ENCODE measurements around the gene MTHFD2L.

Gene MTHFD2L

DNA sequence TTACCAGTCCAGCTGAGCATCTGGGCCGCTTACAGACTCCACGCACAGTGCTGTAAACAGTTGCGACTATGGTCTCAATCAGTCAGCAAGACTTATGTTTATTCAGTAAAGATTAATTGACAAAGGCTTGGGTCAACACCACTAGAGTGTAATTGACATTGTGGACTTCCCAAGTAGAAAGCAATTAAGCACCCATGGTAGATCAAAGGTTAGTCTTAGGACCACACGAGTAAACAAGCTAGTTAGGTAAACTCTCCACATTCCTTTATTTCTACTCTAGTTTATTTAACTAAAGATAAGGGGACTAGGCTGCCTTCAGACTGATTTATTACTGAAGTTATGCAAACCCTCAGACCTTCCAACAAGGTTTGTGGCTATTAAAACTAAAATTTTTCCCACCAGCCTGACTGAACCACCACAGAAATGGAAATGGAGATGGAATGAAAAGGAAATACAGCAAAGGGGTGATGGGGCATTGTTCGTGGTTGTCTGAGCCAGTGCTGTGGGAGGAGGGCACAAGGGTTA lies 44.2 kb downstream of the MTHFD2L start:
- TF ChIP-seq, protein P1, sequence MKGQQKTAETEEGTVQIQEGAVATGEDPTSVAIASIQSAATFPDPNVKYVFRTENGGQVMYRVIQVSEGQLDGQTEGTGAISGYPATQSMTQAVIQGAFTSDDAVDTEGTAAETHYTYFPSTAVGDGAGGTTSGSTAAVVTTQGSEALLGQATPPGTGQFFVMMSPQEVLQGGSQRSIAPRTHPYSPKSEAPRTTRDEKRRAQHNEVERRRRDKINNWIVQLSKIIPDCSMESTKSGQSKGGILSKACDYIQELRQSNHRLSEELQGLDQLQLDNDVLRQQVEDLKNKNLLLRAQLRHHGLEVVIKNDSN (IDR thresholded peaks at IDR 0.05): no peak
- no peak for TF ChIP-seq EP300 (IDR thresholded peaks at IDR 0.05; ENCODE audit: borderline replicate concordance)
- TF ChIP-seq FOXM1 (IDR thresholded peaks at IDR 0.05; ENCODE audit: borderline replicate concordance, low read depth): no peak
- TF ChIP-seq YY1 (IDR thresholded peaks at IDR 0.05; ENCODE audit: low read depth): no peak
- TF ChIP-seq RAD21 (IDR thresholded peaks at IDR 0.05; ENCODE audit: low read depth): no peak
- no peak for TF ChIP-seq CREB1 (IDR thresholded peaks at IDR 0.05; ENCODE audit: low read depth)
- TF ChIP-seq, protein P2, sequence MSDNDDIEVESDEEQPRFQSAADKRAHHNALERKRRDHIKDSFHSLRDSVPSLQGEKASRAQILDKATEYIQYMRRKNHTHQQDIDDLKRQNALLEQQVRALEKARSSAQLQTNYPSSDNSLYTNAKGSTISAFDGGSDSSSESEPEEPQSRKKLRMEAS (IDR thresholded peaks at IDR 0.05): no peak
- TF ChIP-seq TEAD4 (IDR thresholded peaks at IDR 0.05): no peak
- TF ChIP-seq CEBPB (IDR thresholded peaks at IDR 0.05): no peak

DNA sequence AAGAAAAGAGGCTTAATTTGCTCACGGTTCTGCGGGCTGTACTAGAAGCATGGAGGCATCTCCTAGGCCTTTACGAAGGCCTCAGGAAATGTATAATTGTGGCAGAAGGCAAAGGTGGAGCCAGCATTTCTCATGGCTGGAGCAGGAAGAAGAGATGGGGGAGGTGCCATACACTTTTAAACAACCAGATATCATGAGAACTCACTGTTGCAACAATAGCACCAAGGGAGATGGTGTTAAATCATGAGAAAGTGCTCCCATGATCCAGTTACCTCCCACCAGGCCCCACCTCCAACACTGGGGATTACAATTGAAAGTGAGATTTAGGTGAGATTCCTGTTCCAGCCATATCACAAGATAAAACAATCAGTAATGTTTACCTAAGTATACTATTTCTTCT lies 45.5 kb downstream of the MTHFD2L start:
- TF ChIP-seq CREB1 (IDR thresholded peaks at IDR 0.05; ENCODE audit: low read depth) (no peak), TEAD4 (IDR thresholded peaks at IDR 0.05) (no peak), CEBPB (IDR thresholded peaks at IDR 0.05) (no peak), TAF1 (IDR thresholded peaks at IDR 0.05; ENCODE audit: low read depth) (no peak), TCF12 (IDR thresholded peaks at IDR 0.05; ENCODE audit: low read depth) (no peak), NFIC (IDR thresholded peaks at IDR 0.05) (no peak), EP300 (IDR thresholded peaks at IDR 0.05; ENCODE audit: borderline replicate concordance) (no peak), ZBTB7A (IDR thresholded peaks at IDR 0.05; ENCODE audit: low read depth) (no peak), RAD21 (IDR thresholded peaks at IDR 0.05; ENCODE audit: low read depth) (no peak), FOXM1 (IDR thresholded peaks at IDR 0.05; ENCODE audit: borderline replicate concordance, low read depth) (no peak), EGR1 (IDR thresholded peaks at IDR 0.05) (no peak)
- TF ChIP-seq, protein P1 (IDR thresholded peaks at IDR 0.05): no peak
- TF ChIP-seq, protein P3, sequence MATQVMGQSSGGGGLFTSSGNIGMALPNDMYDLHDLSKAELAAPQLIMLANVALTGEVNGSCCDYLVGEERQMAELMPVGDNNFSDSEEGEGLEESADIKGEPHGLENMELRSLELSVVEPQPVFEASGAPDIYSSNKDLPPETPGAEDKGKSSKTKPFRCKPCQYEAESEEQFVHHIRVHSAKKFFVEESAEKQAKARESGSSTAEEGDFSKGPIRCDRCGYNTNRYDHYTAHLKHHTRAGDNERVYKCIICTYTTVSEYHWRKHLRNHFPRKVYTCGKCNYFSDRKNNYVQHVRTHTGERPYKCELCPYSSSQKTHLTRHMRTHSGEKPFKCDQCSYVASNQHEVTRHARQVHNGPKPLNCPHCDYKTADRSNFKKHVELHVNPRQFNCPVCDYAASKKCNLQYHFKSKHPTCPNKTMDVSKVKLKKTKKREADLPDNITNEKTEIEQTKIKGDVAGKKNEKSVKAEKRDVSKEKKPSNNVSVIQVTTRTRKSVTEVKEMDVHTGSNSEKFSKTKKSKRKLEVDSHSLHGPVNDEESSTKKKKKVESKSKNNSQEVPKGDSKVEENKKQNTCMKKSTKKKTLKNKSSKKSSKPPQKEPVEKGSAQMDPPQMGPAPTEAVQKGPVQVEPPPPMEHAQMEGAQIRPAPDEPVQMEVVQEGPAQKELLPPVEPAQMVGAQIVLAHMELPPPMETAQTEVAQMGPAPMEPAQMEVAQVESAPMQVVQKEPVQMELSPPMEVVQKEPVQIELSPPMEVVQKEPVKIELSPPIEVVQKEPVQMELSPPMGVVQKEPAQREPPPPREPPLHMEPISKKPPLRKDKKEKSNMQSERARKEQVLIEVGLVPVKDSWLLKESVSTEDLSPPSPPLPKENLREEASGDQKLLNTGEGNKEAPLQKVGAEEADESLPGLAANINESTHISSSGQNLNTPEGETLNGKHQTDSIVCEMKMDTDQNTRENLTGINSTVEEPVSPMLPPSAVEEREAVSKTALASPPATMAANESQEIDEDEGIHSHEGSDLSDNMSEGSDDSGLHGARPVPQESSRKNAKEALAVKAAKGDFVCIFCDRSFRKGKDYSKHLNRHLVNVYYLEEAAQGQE (IDR thresholded peaks at IDR 0.05; ENCODE audit: low read depth): no peak
- TF ChIP-seq, protein P2 (IDR thresholded peaks at IDR 0.05): no peak

DNA sequence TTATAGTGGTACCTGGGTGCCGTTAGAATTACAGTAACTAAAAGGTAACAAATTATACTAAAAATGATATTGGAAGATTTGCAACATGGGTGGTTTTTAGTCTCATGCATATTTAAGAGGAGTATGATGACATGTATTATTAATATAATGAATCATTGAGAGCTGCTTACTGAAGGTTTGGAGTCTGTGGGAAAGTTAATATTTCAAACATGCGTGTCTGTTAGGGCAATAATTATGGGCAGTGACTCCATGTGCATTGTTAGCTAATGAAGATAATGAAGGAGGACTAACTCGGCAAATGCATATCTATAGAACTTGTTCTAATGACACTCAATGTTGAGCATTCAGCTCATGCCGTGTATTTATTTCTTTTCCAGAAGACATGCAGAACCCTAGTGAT lies 47.1 kb downstream of the MTHFD2L start:
- TF ChIP-seq YY1 (IDR thresholded peaks at IDR 0.05; ENCODE audit: low read depth) (no peak), RAD21 (IDR thresholded peaks at IDR 0.05; ENCODE audit: low read depth) (no peak), NFIC (IDR thresholded peaks at IDR 0.05) (no peak), TAF1 (IDR thresholded peaks at IDR 0.05; ENCODE audit: low read depth) (no peak)
- TF ChIP-seq, protein P2 (IDR thresholded peaks at IDR 0.05): no peak

DNA sequence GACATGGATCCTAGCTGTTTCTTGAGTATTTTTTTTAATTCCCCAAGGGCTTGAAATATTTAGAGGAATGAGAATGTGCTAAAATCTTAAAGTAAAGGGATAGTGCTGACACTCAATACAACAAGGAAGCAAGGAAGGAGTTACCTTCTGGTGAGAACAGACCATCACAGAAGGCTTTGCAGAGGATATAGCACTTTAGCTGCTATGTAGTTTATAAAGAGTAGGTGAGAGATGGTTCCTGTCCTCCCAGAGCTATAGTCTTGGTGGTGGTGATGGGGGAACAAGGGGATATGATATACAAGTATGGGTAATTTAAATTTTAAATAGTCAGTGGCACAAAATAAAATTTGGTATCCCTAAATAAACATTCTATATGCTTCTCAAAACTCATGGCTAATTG lies 47.6 kb downstream of the MTHFD2L start:
- TF ChIP-seq, protein P3 (IDR thresholded peaks at IDR 0.05; ENCODE audit: low read depth): no peak
- TF ChIP-seq, protein P1 (IDR thresholded peaks at IDR 0.05): no peak
- TF ChIP-seq EP300 (IDR thresholded peaks at IDR 0.05; ENCODE audit: borderline replicate concordance): no peak
- TF ChIP-seq EGR1 (IDR thresholded peaks at IDR 0.05): no peak
- TF ChIP-seq NFIC (IDR thresholded peaks at IDR 0.05): no peak
- no peak for TF ChIP-seq TCF12 (IDR thresholded peaks at IDR 0.05; ENCODE audit: low read depth)
- no peak for TF ChIP-seq YY1 (IDR thresholded peaks at IDR 0.05; ENCODE audit: low read depth)

DNA sequence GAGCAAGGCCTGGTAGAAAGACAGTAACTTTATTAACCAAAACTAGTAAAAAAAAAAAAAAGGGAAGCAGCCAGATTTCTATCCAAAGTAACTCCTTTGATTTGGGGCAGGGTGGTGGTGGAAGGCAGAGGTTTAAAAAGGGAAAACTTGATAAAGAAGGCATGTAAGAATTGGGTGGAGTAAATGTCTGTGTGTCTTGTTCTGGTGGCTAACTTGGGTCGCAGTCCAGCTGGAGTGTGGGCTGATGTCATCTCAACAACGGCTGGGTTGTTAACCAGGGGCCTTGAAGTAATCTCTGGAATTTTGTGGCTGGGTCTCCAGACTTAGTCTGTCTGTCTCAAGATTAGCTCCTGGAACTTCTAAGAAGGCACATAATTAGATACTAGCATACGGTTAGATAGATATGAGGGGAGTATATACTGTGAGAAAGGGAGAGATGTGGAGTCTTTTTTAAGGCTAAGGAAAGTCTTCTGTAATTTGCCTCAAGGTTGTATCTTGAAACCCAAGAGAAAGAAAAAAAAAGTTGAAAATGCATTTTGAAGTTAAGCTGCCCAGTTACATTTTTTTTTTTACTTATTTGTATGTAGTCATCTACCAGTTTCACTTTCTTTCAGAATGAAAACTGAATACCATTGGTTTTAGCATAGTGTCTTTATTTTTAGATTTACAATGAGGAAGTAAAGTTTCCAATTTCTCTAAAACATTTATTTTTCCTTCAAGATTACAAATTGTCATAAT lies 48.3 kb downstream of the MTHFD2L start:
- TF ChIP-seq FOXM1 (IDR thresholded peaks at IDR 0.05; ENCODE audit: borderline replicate concordance, low read depth): no peak
- no peak for TF ChIP-seq EGR1 (IDR thresholded peaks at IDR 0.05)
- TF ChIP-seq TEAD4 (IDR thresholded peaks at IDR 0.05): no peak
- no peak for TF ChIP-seq TAF1 (IDR thresholded peaks at IDR 0.05; ENCODE audit: low read depth)
- TF ChIP-seq, protein P3 (IDR thresholded peaks at IDR 0.05; ENCODE audit: low read depth): no peak
- no peak for TF ChIP-seq YY1 (IDR thresholded peaks at IDR 0.05; ENCODE audit: low read depth)
- no peak for TF ChIP-seq CREB1 (IDR thresholded peaks at IDR 0.05; ENCODE audit: low read depth)
- TF ChIP-seq EP300 (IDR thresholded peaks at IDR 0.05; ENCODE audit: borderline replicate concordance): no peak
- TF ChIP-seq RAD21 (IDR thresholded peaks at IDR 0.05; ENCODE audit: low read depth): no peak
- no peak for TF ChIP-seq CEBPB (IDR thresholded peaks at IDR 0.05)
- no peak for TF ChIP-seq NFIC (IDR thresholded peaks at IDR 0.05)
- TF ChIP-seq, protein P1 (IDR thresholded peaks at IDR 0.05): no peak
- TF ChIP-seq ZBTB7A (IDR thresholded peaks at IDR 0.05; ENCODE audit: low read depth): no peak
- TF ChIP-seq, protein P2 (IDR thresholded peaks at IDR 0.05): no peak
- TF ChIP-seq TCF12 (IDR thresholded peaks at IDR 0.05; ENCODE audit: low read depth): no peak

Data from Ishikawa (cell line).